D721Med (cell line): ENCODE data around the gene ZSCAN21.
"Not testable (repeated sequence)": the region's sequence is repeated elsewhere in the genome, so short reads cannot be mapped to it uniquely, and the experiment has no call there.

Experiments used
- DNase-seq: peaks from one replicate; pipeline ENCODE4 v3.0.0; 2011; ENCODE audit warnings: low spot score; ENCODE audit not compliant: insufficient read length
- FAIRE-seq: peaks from 2 replicates; lab custom pipeline; 2011; peaks lifted over from hg19 to GRCh38; lab: Jason Lieb, UNC
- TF ChIP-seq, protein P1 (sequence below): IDR thresholded peaks from 2 replicates; pipeline ENCODE4 v1.5.1; 2012; ENCODE audit warnings: mild to moderate bottlenecking, control low read depth; ENCODE audit not compliant: insufficient read depth; ENCODE audit errors: missing control alignments

The ZSCAN21 gene

DNA sequence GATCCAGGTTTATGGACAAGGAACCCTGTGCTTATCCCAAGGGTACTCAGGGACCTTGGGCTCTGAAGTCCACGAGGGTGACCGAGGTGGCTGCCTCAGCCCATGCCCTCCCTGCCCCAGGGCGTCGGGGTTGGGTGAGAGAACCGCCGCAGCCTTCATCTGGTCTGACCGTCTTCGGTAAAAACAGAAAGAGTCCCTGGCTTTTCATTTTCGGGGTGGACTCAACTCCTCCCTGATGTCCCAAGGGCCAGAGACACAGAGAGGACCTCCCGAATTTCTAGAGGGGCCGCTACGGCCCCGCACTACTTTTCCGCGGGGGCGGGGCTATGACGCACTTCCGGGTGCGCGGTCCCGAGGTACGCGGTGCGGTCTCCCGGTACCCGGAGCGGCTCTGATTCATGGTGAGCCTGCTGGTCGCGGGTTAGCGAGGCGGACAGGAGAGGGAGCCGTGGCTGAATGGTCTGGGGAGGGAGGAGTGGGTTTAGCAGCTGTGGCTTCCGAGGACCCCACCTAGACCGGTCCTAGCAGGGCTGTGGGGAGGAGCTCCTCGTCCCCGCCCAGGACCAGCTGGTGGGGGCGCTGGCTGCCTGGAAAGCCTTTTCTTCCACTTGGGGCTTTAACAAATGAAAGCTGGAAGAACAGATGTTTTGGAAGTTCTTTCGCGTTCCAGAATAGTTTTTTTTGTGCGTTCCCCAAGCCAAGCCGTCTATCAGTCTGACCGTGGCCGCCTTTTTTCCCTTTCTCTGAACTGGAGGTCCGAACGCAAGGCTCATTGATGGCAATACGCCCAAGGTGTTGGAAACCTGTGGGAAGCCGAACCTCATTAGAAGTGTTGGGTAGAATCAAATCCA lies at the start of gene ZSCAN21:
ZSCAN21 (plus strand) TSS at position 334 of the 851 bp plus-strand sequence. CDS start 7,233 bp downstream, outside the sequence.
- TF ChIP-seq, protein P1, sequence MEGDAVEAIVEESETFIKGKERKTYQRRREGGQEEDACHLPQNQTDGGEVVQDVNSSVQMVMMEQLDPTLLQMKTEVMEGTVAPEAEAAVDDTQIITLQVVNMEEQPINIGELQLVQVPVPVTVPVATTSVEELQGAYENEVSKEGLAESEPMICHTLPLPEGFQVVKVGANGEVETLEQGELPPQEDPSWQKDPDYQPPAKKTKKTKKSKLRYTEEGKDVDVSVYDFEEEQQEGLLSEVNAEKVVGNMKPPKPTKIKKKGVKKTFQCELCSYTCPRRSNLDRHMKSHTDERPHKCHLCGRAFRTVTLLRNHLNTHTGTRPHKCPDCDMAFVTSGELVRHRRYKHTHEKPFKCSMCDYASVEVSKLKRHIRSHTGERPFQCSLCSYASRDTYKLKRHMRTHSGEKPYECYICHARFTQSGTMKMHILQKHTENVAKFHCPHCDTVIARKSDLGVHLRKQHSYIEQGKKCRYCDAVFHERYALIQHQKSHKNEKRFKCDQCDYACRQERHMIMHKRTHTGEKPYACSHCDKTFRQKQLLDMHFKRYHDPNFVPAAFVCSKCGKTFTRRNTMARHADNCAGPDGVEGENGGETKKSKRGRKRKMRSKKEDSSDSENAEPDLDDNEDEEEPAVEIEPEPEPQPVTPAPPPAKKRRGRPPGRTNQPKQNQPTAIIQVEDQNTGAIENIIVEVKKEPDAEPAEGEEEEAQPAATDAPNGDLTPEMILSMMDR: peak; percentile 17
- DNase-seq (peak; percentile 90), FAIRE-seq (no peak)

DNA sequence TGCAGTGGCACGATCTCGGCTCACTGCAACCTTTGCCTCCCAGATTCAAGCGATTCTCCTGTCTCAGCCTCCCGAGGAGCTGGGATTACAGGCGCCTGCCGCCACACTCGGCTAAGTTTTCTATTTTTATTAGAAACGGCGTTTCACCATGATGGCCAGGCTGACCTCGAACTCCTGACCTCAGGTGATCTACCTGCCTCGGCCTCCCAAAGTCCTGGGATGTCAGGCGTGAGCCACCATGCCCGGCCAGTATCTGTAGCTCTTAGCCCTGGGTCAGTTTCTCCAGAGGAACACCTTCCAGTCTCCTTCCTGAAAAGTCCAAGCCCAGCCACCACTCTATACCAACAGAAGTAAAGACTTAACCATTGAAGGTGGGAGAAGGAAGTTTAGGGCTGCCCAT lies 49.3 kb upstream of the ZSCAN21 start:
- no peak for FAIRE-seq
- TF ChIP-seq, protein P1: no peak
- DNase-seq: no peak

DNA sequence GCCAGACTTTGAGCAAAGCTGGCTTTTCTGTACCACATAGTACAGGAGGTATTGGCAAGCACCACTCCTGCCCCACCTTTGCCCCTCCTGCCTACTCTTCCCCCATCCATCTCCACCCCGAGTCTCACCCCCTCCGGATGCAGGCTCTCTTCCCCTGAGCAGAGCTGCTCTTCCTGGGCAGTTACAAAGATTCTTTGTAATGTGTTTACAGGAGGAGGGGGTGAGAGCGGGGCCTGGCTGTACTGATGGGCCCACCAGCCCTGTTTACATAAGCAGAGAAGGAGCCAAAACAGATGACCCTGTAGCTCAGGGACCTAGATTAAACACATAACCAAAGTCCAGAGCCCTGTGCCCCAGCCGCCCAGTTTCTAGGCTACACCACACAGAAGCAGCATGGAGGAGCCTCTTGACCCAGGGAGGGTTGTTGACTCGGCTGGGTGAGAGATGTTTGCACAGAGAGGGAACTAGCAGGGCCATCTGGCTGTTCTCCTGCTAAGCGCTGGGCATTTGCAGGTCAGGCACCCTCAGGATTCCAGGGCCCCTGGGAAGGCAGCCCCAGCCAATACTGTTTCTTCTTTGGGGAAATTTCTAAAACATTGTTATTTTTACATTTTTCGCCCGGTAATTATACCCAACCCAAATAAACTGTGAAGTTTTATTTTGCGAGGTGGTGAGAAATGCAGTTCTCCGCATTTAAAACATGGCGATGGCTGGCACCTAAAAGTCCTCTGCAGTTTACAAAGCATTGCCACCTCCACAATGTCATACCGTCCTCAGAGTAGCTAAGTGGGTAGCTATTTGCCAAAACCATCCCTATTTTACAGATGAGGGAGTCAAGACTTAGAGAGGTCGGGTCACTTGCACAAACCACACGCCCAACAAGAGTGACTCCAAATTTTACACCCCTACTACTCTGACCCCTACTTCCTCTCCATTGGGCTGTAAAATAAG lies 45.6 kb upstream of the ZSCAN21 start:
- DNase-seq (no peak), FAIRE-seq (no peak)
- TF ChIP-seq, protein P1: no peak

DNA sequence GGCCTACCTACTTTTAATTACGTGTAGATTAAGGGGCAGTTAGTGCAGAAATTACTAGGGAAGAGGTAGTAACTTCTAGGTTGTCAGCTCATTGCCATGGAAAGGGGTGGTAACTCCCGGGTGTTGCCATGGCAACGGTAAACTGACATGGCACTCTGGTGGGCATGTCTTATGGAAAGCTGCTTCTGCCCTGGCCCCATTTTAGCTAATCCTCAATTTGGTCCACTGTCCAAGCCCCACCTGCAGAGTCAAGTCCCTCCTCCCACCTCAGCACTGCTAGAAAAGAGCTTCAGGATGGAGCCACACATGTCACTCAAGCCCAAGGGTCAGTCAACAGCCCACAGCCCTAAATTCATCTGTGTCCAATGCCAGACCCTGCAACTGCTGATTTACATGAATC lies 41.7 kb upstream of the ZSCAN21 start:
- TF ChIP-seq, protein P1: no peak
- FAIRE-seq (no peak), DNase-seq (no peak)

DNA sequence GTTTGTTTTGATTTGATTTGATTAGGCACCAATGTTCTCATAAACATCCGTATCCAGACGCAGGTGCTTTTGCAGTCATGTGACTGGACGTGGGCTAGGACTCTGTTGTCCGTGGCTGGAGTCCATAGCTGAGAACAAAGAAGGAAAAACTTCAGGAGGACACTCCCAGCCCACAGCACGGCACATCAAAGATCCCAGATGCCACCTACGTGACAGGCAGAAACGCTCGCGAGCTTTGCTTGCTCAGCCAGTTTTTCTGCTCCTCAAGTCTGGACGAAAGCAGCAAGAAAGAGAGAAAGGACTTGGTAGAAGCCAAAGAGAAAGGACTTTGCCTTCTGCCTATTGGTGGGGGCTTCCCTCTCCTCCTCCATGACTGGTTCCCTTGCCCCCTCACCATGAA lies 41.0 kb upstream of the ZSCAN21 start:
- TF ChIP-seq, protein P1: no peak
- FAIRE-seq (no peak), DNase-seq (no peak)

DNA sequence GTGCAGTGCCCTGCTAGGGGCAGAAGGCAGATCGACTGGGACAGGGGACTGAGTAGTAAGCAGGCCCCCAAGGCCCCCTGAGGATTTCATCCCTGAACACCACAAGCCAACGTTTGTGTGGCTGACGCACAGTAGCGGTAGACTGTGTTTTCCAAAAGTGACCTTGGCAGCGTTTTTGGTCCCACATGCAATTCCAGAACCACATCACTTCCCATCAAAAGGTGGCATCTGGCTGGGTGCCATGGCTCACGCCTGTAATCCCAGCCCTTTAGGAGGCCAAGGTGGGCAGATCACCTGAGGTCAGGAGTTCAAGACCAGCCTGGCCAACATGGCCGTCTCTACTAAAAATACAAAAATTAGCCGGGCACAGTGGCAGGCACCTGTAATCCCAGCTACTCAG lies 39.6 kb upstream of the ZSCAN21 start:
- DNase-seq, FAIRE-seq: not testable (repeated sequence)

DNA sequence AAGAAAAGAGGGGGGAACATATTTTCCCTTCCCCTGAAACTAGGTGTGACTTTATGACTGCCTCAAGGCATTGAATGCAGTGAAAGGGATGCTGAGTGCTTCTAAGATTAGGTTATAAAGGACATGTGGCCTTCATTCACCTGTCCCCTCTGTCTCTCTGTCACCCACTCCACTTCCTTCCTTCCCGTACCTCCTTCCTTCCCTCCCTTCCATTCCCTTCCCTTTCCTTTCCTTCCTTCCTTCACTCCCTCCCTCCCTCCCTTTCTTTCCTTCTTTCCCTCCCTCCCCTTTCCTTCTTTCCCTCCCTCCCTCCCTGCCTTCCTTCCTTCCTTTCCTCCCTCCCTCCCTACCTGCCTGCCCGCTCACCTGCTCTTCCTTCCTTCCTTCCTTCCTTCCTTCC lies 38.7 kb upstream of the ZSCAN21 start:
- DNase-seq (no peak), FAIRE-seq (no peak)
- TF ChIP-seq, protein P1: no peak
